GM18951 (cell line): ENCODE data around the gene DNAAF8.
"Not testable (repeated sequence)": the region's sequence is repeated elsewhere in the genome, so short reads cannot be mapped to it uniquely, and the experiment has no call there.

Experiments
- POLR2A ChIP-seq: IDR thresholded peaks from 4 replicates; pipeline ENCODE4 v1.6.1; 2011; ENCODE audit warnings: mild to moderate bottlenecking; ENCODE audit not compliant: insufficient read length, insufficient read depth; ENCODE audit errors: extremely low read depth
- in situ Hi-C: fragments of 300-500 bp; cut with MboI; formaldehyde crosslinking; loops from one replicate; pipeline ENCODE4 v1.12.0; 2022; ENCODE audit warnings: low sequenced_read_pairs, mixed read lengths, inconsistent platforms; ENCODE audit not compliant: unreplicated experiment

The DNAAF8 gene

GRCh38 chr16:4723071-4723767 is 11.1 kb upstream of the DNAAF8 start:
- TF ChIP-seq POLR2A = no peak
- in situ Hi-C loops = no loop called here

GRCh38 chr16:4724661-4725270 is 9.6 kb upstream of the DNAAF8 start:
- in situ Hi-C loops = no loop called here
- no peak for TF ChIP-seq POLR2A

GRCh38 chr16:4726616-4727015 is 7.7 kb upstream of the DNAAF8 start:
- no peak for TF ChIP-seq POLR2A
- in situ Hi-C loops = no loop called here

GRCh38 chr16:4728676-4729075 is 5.7 kb upstream of the DNAAF8 start:
- in situ Hi-C loops = no loop called here
- TF ChIP-seq POLR2A = no peak

GRCh38 chr16:4729876-4730275 is 4.5 kb upstream of the DNAAF8 start:
- in situ Hi-C loops = no loop called here
- no peak for TF ChIP-seq POLR2A

GRCh38 chr16:4733211-4733742 is 1.1 kb upstream of the DNAAF8 start:
- in situ Hi-C loops = no loop called here
- TF ChIP-seq POLR2A = no peak

GRCh38 chr16:4733747-4734062 is 632 bp upstream of the DNAAF8 start:
- in situ Hi-C loops = no loop called here

GRCh38 chr16:4734730-4735535 is 596 bp downstream of the DNAAF8 start:
- in situ Hi-C loops = no loop called here
- peak; percentile 76 for TF ChIP-seq POLR2A

More at GRCh38 chr16:4733747-4734062, 632 bp upstream of the DNAAF8 start:
- TF ChIP-seq POLR2A = no peak

- no peak for TF ChIP-seq POLR2A
- in situ Hi-C loops = no loop called here
Observed at GRCh38 chr16:4736546-4736945, 2.2 kb downstream of the DNAAF8 start.

- no peak for TF ChIP-seq POLR2A
- in situ Hi-C loops = no loop called here
Observed at GRCh38 chr16:4737545-4737944, 3.2 kb downstream of the DNAAF8 start.

- in situ Hi-C loops = not testable (repeated sequence)
Observed at GRCh38 chr16:4738370-4738769, 4.0 kb downstream of the DNAAF8 start.

- no peak for TF ChIP-seq POLR2A
- in situ Hi-C loops = no loop called here
Observed at GRCh38 chr16:4743226-4743878, 9.0 kb downstream of the DNAAF8 start.

- in situ Hi-C loops = no loop called here
- TF ChIP-seq POLR2A = no peak
Observed at GRCh38 chr16:4744555-4745273, 10.4 kb downstream of the DNAAF8 start.
